Measurements from ENCODE around the gene HPSE2. TPM values are rescaled to one million over a fixed set of nuclear protein-coding genes. Genes with fewer than 3 reads are reported as not detected.

Gene HPSE2
- total RNA-seq, 1 donor from 2014 or later = not detected

DNA sequence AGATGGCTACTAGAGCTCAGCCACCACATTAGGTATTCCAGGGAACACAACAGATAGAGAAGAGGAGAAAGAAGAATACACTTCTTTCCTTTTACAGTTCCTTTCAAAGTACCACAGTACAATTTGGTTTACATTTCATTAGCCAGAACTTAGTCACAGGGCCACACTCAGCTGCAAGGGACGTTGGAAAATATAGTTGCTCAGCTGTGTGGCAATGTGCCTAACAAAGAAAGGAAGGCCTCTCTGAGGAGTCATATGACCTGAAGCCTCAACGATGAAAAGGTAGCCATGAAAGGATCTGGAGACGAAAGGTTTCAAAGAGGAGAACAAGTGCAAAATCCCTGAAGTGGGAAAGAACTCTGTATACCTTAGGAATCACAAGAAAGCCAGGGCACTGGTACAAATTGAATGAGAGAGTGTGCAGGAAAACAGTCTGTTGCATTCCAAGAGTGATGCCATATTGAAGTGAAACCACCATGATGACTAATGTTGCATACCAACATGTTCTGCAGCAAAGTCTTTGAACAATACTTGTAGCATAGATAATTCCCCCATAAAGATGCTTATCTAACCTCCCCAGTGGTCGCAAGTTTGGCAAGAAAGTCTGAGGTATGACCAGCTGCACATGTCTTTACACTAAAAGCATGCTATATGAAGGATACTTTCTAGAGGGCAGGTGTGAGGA, 278.9 kb downstream of the HPSE2 start:
- no peak for TF ChIP-seq CTCF (IDR thresholded peaks at IDR 0.05; ENCODE audit: unreplicated experiment)
- no peak for DNase-seq (ENCODE audit: low spot score)
- Mint-ChIP-seq H3K27ac (ENCODE audit: unreplicated experiment) (no peak overlapping the region), H3K9me3 (ENCODE audit: unreplicated experiment) (no peaks in the 10 kb centered on the region), H3K4me1 (ENCODE audit: unreplicated experiment) (no peaks in the 10 kb centered on the region), H3K27me3 (ENCODE audit: unreplicated experiment) (no peaks in the 10 kb centered on the region), H3K36me3 (ENCODE audit: low read depth, unreplicated experiment) (no peaks in the 10 kb centered on the region), H3K4me3 (ENCODE audit: unreplicated experiment) (no peak overlapping the region)

GRCh38 chr10:98953251-98953650, 282.4 kb downstream of the HPSE2 start:
- Mint-ChIP-seq H3K27ac (ENCODE audit: unreplicated experiment) (no peak overlapping the region), H3K4me3 (ENCODE audit: unreplicated experiment) (no peak overlapping the region), H3K9me3 (ENCODE audit: unreplicated experiment) (no peaks in the 10 kb centered on the region), H3K4me1 (ENCODE audit: unreplicated experiment) (no peaks in the 10 kb centered on the region), H3K36me3 (ENCODE audit: low read depth, unreplicated experiment) (no peaks in the 10 kb centered on the region), H3K27me3 (ENCODE audit: unreplicated experiment) (no peaks in the 10 kb centered on the region)
- no peak for TF ChIP-seq CTCF (IDR thresholded peaks at IDR 0.05; ENCODE audit: unreplicated experiment)
- no peak for DNase-seq (ENCODE audit: low spot score)

DNA sequence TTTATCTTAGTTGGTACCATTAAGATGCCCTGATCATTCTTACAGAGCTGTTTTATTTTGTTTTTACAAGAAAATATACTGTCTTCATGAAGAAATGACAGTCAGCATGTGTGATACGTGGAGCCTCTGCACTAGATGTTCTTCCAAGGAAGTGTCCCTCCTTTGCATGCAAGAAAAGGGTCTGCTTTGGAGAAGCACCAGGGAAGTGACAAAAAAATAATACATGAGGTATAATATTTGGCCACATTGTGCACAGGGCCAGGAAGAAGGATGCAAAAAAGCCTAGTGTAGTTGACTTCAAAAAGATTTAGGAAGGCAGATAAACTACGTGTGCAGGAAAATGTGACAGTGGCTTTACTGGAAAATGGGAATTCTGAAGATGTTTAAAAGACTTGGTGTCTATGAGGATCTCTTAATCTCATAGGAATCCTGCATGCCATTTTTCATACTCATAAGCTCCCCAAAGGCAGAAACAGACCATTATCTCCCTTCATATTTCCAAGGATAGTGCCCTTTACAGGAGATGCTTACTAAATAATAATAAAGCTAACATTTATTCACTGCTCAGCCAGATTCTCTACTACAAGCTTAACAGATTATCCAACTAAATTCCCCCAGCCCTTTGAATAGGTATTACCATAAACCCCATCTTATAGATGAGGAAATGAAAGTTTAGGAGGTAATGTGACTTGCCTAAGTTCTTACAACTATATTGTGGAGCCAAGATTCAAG, 284.2 kb downstream of the HPSE2 start:
- Mint-ChIP-seq H3K4me3 (ENCODE audit: unreplicated experiment) (no peak overlapping the region), H3K27me3 (ENCODE audit: unreplicated experiment) (no peaks in the 10 kb centered on the region), H3K36me3 (ENCODE audit: low read depth, unreplicated experiment) (no peaks in the 10 kb centered on the region), H3K4me1 (ENCODE audit: unreplicated experiment) (no peaks in the 10 kb centered on the region), H3K9me3 (ENCODE audit: unreplicated experiment) (no peaks in the 10 kb centered on the region), H3K27ac (ENCODE audit: unreplicated experiment) (no peak overlapping the region)
- TF ChIP-seq CTCF (IDR thresholded peaks at IDR 0.05; ENCODE audit: unreplicated experiment) = no peak
- no peak for DNase-seq (ENCODE audit: low spot score)

DNA sequence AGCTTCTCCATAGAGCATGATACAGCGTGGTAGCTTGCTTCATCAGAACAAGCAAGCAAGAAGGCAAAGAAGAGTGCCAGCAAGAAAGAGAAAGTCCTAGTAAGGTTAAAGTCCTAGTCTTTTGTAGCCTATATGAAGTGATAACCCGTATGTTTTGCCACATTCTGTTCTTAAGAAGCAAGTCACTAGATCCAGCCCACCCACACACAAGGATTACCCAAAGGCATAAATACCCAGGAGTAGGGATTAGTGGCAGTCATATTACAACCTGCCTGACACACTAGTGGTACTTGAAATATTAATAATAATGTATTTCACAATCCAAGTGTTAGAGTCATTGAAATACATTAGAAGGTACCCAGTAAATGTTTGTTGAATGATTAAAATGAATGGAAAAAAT, 285.5 kb downstream of the HPSE2 start:
- Mint-ChIP-seq H3K4me3 (ENCODE audit: unreplicated experiment) (no peak overlapping the region), H3K27me3 (ENCODE audit: unreplicated experiment) (no peaks in the 10 kb centered on the region), H3K9me3 (ENCODE audit: unreplicated experiment) (no peaks in the 10 kb centered on the region), H3K4me1 (ENCODE audit: unreplicated experiment) (no peaks in the 10 kb centered on the region), H3K27ac (ENCODE audit: unreplicated experiment) (no peak overlapping the region), H3K36me3 (ENCODE audit: low read depth, unreplicated experiment) (no peaks in the 10 kb centered on the region)
- no peak for DNase-seq (ENCODE audit: low spot score)
- no peak for TF ChIP-seq CTCF (IDR thresholded peaks at IDR 0.05; ENCODE audit: unreplicated experiment)

DNA sequence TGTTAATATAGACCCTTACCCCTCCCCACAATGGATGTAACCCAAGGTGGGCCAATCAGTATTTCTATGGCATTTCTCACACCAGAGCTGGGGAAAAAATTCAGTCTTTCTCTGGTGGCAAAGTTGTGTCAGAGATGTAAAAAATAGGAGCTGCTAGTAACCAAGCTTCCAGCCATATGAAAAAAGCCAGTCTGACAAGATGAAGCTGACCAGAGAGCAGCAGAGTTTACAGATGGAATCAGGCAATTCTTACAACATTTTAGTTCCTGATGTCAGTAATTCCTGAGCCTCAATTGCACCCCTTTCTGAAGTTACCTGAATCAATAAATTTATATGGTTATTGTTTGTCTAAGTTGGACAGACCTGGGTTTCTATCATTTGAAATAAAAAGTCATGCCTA, 286.3 kb downstream of the HPSE2 start:
- no peaks in the 10 kb centered on the region for H3K9me3 Mint-ChIP-seq (ENCODE audit: unreplicated experiment)
- no peaks in the 10 kb centered on the region for H3K27me3 Mint-ChIP-seq (ENCODE audit: unreplicated experiment)
- DNase-seq (ENCODE audit: low spot score) = no peak
- no peak for TF ChIP-seq CTCF (IDR thresholded peaks at IDR 0.05; ENCODE audit: unreplicated experiment)
- no peaks in the 10 kb centered on the region for H3K4me1 Mint-ChIP-seq (ENCODE audit: unreplicated experiment)
- H3K36me3 Mint-ChIP-seq (ENCODE audit: low read depth, unreplicated experiment) = no peaks in the 10 kb centered on the region
- H3K4me3 Mint-ChIP-seq (ENCODE audit: unreplicated experiment) = no peak overlapping the region
- no peak overlapping the region for H3K27ac Mint-ChIP-seq (ENCODE audit: unreplicated experiment)

Measured in endothelial cell (in vitro differentiated cells).